WTC11 (cell line): Measurements from ENCODE around the gene CCR8.
"Not testable (repeated sequence)": the region's sequence is repeated elsewhere in the genome, so short reads cannot be mapped to it uniquely, and the experiment has no call there.

Experiments used
- CTCF ChIP-seq: fragments of 200-600 bp; IDR thresholded peaks from 2 replicates; pipeline ENCODE4 v1.8.0; 2022; ENCODE audit warnings: antibody characterized with exemption
- SP1 ChIP-seq: sonication (generic); formaldehyde crosslinking; conservative IDR thresholded peaks from 2 replicates; pipeline ENCODE4 v1.8.1; 2022; ENCODE audit warnings: missing genetic modification reagents

GRCh38 chr3:39322209-39322715, 7.2 kb upstream of the CCR8 start:
- TF ChIP-seq SP1 (CRISPR knock-in tag); CTCF: not testable (repeated sequence)
